MCF 10A (cell line): ENCODE results near the gene RFWD3. TPM values are rescaled to one million over a fixed set of nuclear protein-coding genes. Genes with fewer than 3 reads are reported as not detected.

Experiments
- BruUV-seq: library from RNA; stranded (reverse); fragments of 400-500 nt; replicated peaks from 2 replicates; lab custom pipeline; 2021; lab: Mats Ljungman, UMichigan
- CTCF ChIA-PET: fragments of 300-600 bp; sonication (Branson Sonifier 250); formaldehyde crosslinking; extraction: SDS; loops from one replicate; lab custom pipeline; 2021; ENCODE audit warnings: antibody characterized with exemption, inconsistent platforms; lab: Yijun Ruan, JAX
- POLR2A ChIA-PET: fragments of 300-600, 350-650 bp; sonication (Branson Sonifier 250); formaldehyde crosslinking; extraction: SDS; loops from one replicate; lab custom pipeline; 2020; ENCODE audit warnings: antibody characterized with exemption, inconsistent platforms; lab: Yijun Ruan, JAX
- DNase-seq: peaks from one replicate; pipeline ENCODE4 v3.0.0-alpha.2; 2018; ENCODE audit not compliant: unreplicated experiment
- H3K27ac Mint-ChIP-seq: one replicate; pipeline ENCODE4 v1.8.0; 2022; ENCODE audit warnings: mild to moderate bottlenecking, low read depth, mixed read lengths; ENCODE audit not compliant: unreplicated experiment
- H3K27me3 Mint-ChIP-seq: one replicate; pipeline ENCODE4 v1.8.0; 2022; ENCODE audit warnings: mixed read lengths; ENCODE audit not compliant: insufficient read depth, unreplicated experiment
- H3K36me3 Mint-ChIP-seq: one replicate; pipeline ENCODE4 v1.8.0; 2022; ENCODE audit warnings: mild to moderate bottlenecking, moderate library complexity, mixed read lengths; ENCODE audit not compliant: insufficient read depth, unreplicated experiment
- H3K4me1 Mint-ChIP-seq: one replicate; pipeline ENCODE4 v1.8.0; 2022; ENCODE audit warnings: mixed read lengths; ENCODE audit not compliant: insufficient read depth, unreplicated experiment
- H3K4me3 Mint-ChIP-seq: one replicate; pipeline ENCODE4 v1.8.0; 2022; ENCODE audit warnings: mild to moderate bottlenecking, moderate library complexity, mixed read lengths; ENCODE audit not compliant: unreplicated experiment
- H3K9me3 Mint-ChIP-seq: one replicate; pipeline ENCODE4 v1.8.0; 2022; ENCODE audit warnings: mixed read lengths; ENCODE audit not compliant: unreplicated experiment
- CTCF ChIP-seq: fragments of 200-600 bp; IDR thresholded peaks from one replicate; pipeline ENCODE4 v1.8.0; 2022; ENCODE audit warnings: antibody characterized with exemption, mild to moderate bottlenecking; ENCODE audit not compliant: unreplicated experiment
- intact Hi-C: fragments of 100-400 bp; cut with micrococcal nuclease; formaldehyde crosslinking; loops from 2 replicates; pipeline ENCODE4 v1.14.1; 2022
- total RNA-seq: library from RNA; stranded (reverse); gene quantifications from 2 replicates; pipeline ENCODE4 v1.2.3, GENCODE V29; 2022

RFWD3 gene
- total RNA-seq, 1 experiment from 2014 or later, result 33.7 TPM

- Mint-ChIP-seq H3K4me1 (peaks cover 29% of the 10 kb centered on the region), H3K27ac (peak overlapping the region; percentile 18), H3K36me3 (peaks cover 27% of the 10 kb centered on the region), H3K9me3 (no peaks in the 10 kb centered on the region), H3K27me3 (no peaks in the 10 kb centered on the region), H3K4me3 (peak overlapping the region; percentile 77)
- DNase-seq, result peak; percentile 90
- TSS peak; percentile 65 for BruUV-seq
- no peak for TF ChIP-seq CTCF
- ChIA-PET CTCF (interaction anchor here (0.9 to 2.5 kb wide), 5 partner anchors 13 to 167 kb away, joined by 3 to 20 read pairs (median 3); no protein-coding TSS in a partner anchor), POLR2A (interaction anchor here (0.7 to 3.0 kb wide), 7 partner anchors 8 to 399 kb away, joined by 3 to 21 read pairs (median 3); partner anchors contain the start of genes GLG1, PSMD7, RFWD3 and WDR59)
- intact Hi-C loops, result no loop called here
These were observed 29.1 kb upstream of the RFWD3 start for GRCh38 chr16:74695450-74696422.

- POLR2A ChIA-PET, result interaction anchor here (0.7 to 1.2 kb wide), 2 partner anchors 10 to 17 kb away, joined by 4 to 6 read pairs; partner anchors contain the start of gene MLKL
- no peak for DNase-seq
- no peak overlapping the region for H3K4me3 Mint-ChIP-seq
- H3K36me3 Mint-ChIP-seq, result peaks cover 57% of the 10 kb centered on the region
- intact Hi-C loops, result no loop called here
- no peak overlapping the region for H3K27ac Mint-ChIP-seq
- TF ChIP-seq CTCF, result no peak
- H3K4me1 Mint-ChIP-seq, result peaks cover 4% of the 10 kb centered on the region
- CTCF ChIA-PET, result interaction anchor here (0.7 to 1.3 kb wide), 3 partner anchors 8 to 9 kb away, joined by 3 to 4 read pairs (median 3); partner anchors contain the start of gene MLKL
- H3K9me3 Mint-ChIP-seq, result no peaks in the 10 kb centered on the region
- no TSS peak for BruUV-seq
- no peaks in the 10 kb centered on the region for H3K27me3 Mint-ChIP-seq
These were observed 24.6 kb upstream of the RFWD3 start for GRCh38 chr16:74691093-74691855.

- ChIA-PET CTCF (interaction anchor here (2.5 kb wide), 1 partner anchor 31 kb away, joined by 6 read pairs; no protein-coding TSS in a partner anchor), POLR2A (no interaction called here)
- H3K4me1 Mint-ChIP-seq, result no peaks in the 10 kb centered on the region
- no peak for DNase-seq
- no peak for TF ChIP-seq CTCF
- H3K36me3 Mint-ChIP-seq, result peaks cover 53% of the 10 kb centered on the region
- H3K27ac Mint-ChIP-seq, result peak overlapping the region; percentile 16
- no peak overlapping the region for H3K4me3 Mint-ChIP-seq
- no TSS peak for BruUV-seq
- intact Hi-C loops, result no loop called here
- H3K9me3 Mint-ChIP-seq, result no peaks in the 10 kb centered on the region
- H3K27me3 Mint-ChIP-seq, result no peaks in the 10 kb centered on the region
These were observed 15.9 kb upstream of the RFWD3 start for GRCh38 chr16:74682556-74682955.
